Tibial artery (tissue), 4 donors: ENCODE measurements around the gene MMP10.

Experiments
- DNase-seq, 2 donors: peaks; one replicate each; pipeline ENCODE4 v3.0.0-alpha.2; 2019
- H3K27ac ChIP-seq, 2 donors: fragments of 200-600 bp; sonication (generic) in 1 of 2; 1 replicate in 1 of 2; 2 replicates in 1 of 2; pipeline ENCODE4 v1.5.1; 2018 to 2019; ENCODE audit warnings: mild to moderate bottlenecking in 1 of 2
- H3K27me3 ChIP-seq, 2 donors: fragments of 200-600 bp; sonication (generic) in 1 of 2; one replicate each; pipeline versions ENCODE4 v1.5.1 to v1.6.0; 2016 to 2019
- H3K36me3 ChIP-seq, 3 donors: fragments of 200-600 bp; sonication (generic) in 2 of 3; one replicate each; pipeline ENCODE4 v1.5.1; 2016 to 2019; ENCODE audit warnings: mild to moderate bottlenecking in 2 of 3
- H3K4me1 ChIP-seq, 4 donors: fragments of 200-600 bp; sonication (generic) in 2 of 4; 1 replicate in 3 of 4; 2 replicates in 1 of 4; pipeline ENCODE4 v1.5.1; 2016 to 2019
- H3K4me3 ChIP-seq, 2 donors: fragments of 200-600 bp; sonication (generic) in 1 of 2; 1 replicate in 1 of 2; 2 replicates in 1 of 2; pipeline ENCODE4 v1.5.1; 2018 to 2019; ENCODE audit warnings: mild to moderate bottlenecking in 2 of 2
- H3K9me3 ChIP-seq, 3 donors: fragments of 200-600 bp; sonication (generic) in 1 of 3; one replicate each; pipeline ENCODE4 v1.5.1; 2016 to 2019
- CTCF ChIP-seq, 2 experiments: fragments of 200-600 bp in 1 of 2; fragments of 450-650 bp in 1 of 2; IDR thresholded peaks; one replicate each; pipeline ENCODE4 v1.5.1; 2017 to 2019; ENCODE audit warnings: antibody characterized with exemption in 2 of 2, mild to moderate bottlenecking in 1 of 2, moderate library complexity in 1 of 2
- intact Hi-C: fragments of 100-400 bp; cut with DNase I; formaldehyde crosslinking; loops from one replicate; pipeline ENCODE4 v1.15.0; 2023; ENCODE audit warnings: low total_unique reads

The MMP10 gene

GRCh38 chr11:102802341-102802740 is 21.9 kb upstream of the MMP10 start:
- H3K9me3 ChIP-seq, result no peaks in the 10 kb centered on the region
- no peaks in the 10 kb centered on the region for H3K36me3 ChIP-seq
- H3K4me3 ChIP-seq, result no peak overlapping the region
- no peak overlapping the region for H3K27ac ChIP-seq
- DNase-seq, result no peak
- no peaks in the 10 kb centered on the region for H3K4me1 ChIP-seq
- intact Hi-C loops, result no loop called here
- TF ChIP-seq CTCF (IDR thresholded peaks at IDR 0.05), result no peak
- no peaks in the 10 kb centered on the region for H3K27me3 ChIP-seq

GRCh38 chr11:102800767-102801166 is 20.3 kb upstream of the MMP10 start:
- H3K27ac ChIP-seq, result no peak overlapping the region
- H3K4me1 ChIP-seq, result no peaks in the 10 kb centered on the region
- H3K36me3 ChIP-seq, result no peaks in the 10 kb centered on the region
- H3K27me3 ChIP-seq, result no peaks in the 10 kb centered on the region
- H3K9me3 ChIP-seq, result no peaks in the 10 kb centered on the region
- intact Hi-C loops, result no loop called here
- no peak for DNase-seq
- no peak for TF ChIP-seq CTCF (IDR thresholded peaks at IDR 0.05)
- no peak overlapping the region for H3K4me3 ChIP-seq

- Histone ChIP-seq H3K4me1 (no peaks in the 10 kb centered on the region), H3K36me3 (no peaks in the 10 kb centered on the region), H3K4me3 (no peak overlapping the region), H3K27me3 (no peaks in the 10 kb centered on the region), H3K9me3 (no peaks in the 10 kb centered on the region), H3K27ac (no peak overlapping the region)
- no peak for TF ChIP-seq CTCF (IDR thresholded peaks at IDR 0.05)
- DNase-seq, result no peak
- intact Hi-C loops, result no loop called here
Measured at GRCh38 chr11:102799681-102800340, 19.4 kb upstream of the MMP10 start.

- no peak for DNase-seq
- intact Hi-C loops, result no loop called here
- H3K27me3 ChIP-seq, result no peaks in the 10 kb centered on the region
- no peaks in the 10 kb centered on the region for H3K4me1 ChIP-seq
- H3K27ac ChIP-seq, result no peak within 1 kb of the TSS
- no peaks in the 10 kb centered on the region for H3K36me3 ChIP-seq
- H3K4me3 ChIP-seq, result no peak within 1 kb of the TSS
- no peak for TF ChIP-seq CTCF (IDR thresholded peaks at IDR 0.05)
- H3K9me3 ChIP-seq, result no peaks in the 10 kb centered on the region
Measured at GRCh38 chr11:102798012-102798746, 17.8 kb upstream of the MMP10 start, which contains the start of gene MMP1. MMP1 (minus strand) TSS chr11:102798160; CDS start chr11:102798092, 68 bp downstream.

GRCh38 chr11:102794382-102794781 is 14.0 kb upstream of the MMP10 start:
- TF ChIP-seq CTCF (IDR thresholded peaks at IDR 0.05), result no peak
- Histone ChIP-seq H3K4me3 (no peak overlapping the region), H3K27ac (no peak overlapping the region), H3K9me3 (no peaks in the 10 kb centered on the region), H3K36me3 (no peaks in the 10 kb centered on the region), H3K4me1 (no peaks in the 10 kb centered on the region), H3K27me3 (no peaks in the 10 kb centered on the region)
- intact Hi-C loops, result no loop called here
- DNase-seq, result no peak
